GM21447 (cell line): ENCODE results near the gene HOXB6.

ENCODE experiments used
- ATAC-seq: cut with Tn5 transposase; IDR thresholded peaks from one replicate; pipeline ENCODE4 v1.9.1; 2021; ENCODE audit not compliant: unreplicated experiment

The HOXB6 gene

GRCh38 chr17:48636177-48637018 lies 31.6 kb upstream of the HOXB6 start:
- ATAC-seq: no peak

- no peak for ATAC-seq
Measured at GRCh38 chr17:48634493-48635208, 29.9 kb upstream of the HOXB6 start.

DNA sequence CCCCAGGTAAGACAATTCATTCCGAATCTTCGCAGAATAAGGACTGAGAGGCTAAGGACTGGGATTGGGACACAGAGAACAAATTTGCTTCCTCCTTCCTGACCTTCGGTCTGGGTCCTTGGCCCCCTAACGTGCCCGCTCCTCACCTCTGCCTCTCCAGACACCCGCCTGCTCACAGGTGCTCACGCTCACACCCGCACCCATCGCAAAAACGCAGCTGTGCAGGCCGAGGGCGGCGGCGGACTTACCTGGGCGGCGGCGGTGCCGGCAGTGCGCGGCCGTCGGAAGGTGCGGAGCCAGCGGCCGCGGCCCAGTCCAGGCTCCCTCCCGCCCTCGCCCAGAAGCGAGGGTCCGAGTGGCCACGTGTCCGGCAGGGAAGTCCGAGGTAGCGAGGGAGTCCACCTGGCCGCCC lies 28.5 kb upstream of the HOXB6 start:
- no peak for ATAC-seq

GRCh38 chr17:48632579-48633265 lies 27.9 kb upstream of the HOXB6 start:
- ATAC-seq: no peak

DNA sequence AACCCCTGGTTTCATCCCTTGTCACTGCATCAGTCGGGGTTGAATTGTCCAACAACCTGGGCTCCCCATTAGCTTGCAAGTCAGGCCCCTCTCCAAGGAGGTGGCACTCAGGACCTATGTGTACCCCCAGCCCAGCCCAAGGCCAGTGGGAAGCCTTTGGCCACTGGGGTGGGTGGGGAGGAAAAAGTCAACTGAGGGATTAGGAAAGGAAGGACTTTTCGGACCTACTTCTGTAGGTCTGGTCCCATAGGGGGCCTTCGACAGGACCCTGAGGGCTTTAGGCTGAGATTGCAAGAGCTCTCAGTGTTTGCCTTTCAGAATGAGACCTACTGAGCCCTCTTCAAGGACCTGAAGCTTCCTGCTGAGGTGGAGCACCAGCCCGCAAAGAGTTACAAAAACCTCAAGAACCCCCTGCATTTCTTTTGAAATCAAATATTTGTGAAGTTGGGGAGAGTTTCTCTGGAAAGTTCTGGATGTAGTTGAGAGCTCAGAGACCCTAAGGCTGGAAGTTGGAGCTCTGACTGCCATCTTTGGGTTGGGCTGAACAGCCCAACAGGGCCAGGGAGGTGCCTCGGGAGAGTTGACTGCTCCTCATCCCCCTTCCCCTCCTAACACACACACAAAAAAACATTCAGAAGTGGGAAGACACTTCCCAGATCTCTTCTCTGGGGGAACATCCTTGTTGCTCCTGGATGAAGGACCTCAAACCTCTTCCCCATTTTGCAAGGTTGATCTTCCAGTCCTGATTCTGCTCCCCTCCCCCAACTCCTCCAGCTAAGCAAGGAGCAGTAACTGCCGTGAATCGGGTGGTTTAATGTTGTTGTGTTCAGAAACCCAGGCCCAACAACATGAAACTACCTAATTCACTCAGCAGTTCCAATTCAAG lies 27.1 kb upstream of the HOXB6 start:
- ATAC-seq: no peak

DNA sequence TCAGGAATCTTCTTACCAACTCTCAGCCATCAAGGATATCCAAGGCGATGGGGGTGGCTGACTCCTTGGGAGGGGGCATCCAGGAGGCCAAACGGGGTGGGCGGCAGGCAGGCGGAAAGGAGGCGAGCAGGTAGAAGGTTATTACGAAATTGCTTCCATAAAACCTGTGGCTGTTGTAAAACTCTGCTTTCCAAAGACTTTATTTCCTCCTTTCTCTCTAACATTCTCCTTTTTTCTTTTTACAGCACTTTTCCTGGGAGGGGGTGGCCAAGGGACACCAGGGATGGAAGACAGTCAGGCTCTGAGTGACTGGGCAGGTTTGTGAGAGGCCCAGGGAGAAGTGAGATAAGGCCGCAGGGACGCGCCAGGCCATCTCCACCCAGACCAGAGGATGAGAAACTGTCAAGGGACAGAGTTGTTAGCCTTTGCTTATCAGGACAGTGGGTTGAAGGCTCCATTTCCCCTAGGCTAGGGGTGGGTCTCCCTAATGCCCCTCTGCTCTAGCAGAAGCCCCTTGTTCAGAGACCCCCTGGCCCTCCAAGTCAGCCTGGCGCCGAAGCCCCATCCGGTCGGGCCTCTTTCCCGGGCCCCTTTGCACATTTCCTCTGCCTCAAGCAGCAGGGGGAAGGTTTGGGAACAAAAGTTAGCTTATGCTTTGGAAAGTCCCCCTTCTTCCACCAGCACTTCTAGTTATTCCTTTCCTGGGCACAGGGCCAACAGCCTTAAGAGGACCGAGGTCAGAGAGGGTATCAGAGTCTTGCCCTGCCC lies 26.3 kb upstream of the HOXB6 start:
- no peak for ATAC-seq

GRCh38 chr17:48630009-48630924 lies 25.5 kb upstream of the HOXB6 start:
- no peak for ATAC-seq

DNA sequence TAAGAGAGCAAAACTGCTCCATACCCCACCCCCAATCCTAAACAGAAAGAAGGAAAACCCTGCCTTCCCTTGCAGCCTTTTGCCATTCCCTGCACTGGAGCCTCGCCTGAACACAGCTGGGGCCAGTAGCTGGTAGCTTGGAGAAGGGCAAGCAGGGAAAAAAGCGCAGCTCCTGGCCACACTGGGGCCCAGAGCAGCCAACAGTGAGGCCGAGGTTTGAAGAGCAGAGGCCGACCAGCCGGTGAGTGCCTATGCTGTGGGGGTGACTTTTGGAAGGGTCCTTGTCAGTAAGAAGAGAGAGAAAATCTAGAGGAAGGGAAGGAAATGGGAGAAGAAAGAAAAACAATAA lies 24.6 kb upstream of the HOXB6 start:
- ATAC-seq: no peak

- ATAC-seq: no peak
Measured at GRCh38 chr17:48628649-48629410, 24.0 kb upstream of the HOXB6 start.

DNA sequence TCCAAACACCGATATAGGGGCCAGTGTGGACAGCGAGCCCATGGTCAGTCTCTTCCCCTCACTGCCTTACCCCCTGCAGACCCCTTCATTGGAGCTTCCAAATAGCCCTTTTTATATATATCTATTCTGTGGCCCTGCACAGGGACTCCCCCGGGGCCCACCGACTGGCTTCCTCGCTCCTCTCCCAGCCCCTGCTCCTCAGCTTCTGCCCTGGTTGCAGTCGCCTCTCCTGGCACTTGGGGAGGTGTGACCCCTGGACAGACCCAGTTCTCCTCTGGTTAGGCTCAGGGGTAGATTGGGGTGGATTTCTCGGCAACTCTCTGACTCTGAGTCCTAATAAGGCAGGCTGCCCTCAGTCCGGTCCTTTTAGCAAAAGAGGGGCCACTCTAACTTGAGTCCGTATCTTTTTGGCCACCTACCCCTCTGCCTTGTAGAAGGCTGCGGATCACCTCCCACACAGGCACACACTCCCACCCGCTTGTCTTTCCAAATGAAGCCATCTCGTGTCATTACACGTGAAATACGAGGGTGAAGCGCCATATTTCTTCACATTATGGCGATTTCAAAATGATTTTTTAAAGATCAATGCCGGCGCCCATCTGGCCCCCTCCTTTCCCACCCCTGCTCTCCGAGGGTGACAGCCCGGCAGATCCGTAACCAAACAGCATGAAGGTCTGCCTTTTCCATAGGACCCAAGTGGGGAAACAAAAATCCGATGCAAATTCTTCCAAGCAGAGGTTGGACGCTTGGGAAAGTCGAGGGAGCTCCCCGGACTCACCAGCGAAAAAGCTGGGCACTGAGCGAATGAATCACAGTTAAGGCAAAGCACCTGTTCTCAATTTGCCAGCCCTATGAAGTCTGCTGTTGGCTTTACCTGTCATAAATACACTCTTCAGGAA lies 23.1 kb upstream of the HOXB6 start:
- no peak for ATAC-seq

- no peak for ATAC-seq
Measured at GRCh38 chr17:48627118-48627597, 22.4 kb upstream of the HOXB6 start.

DNA sequence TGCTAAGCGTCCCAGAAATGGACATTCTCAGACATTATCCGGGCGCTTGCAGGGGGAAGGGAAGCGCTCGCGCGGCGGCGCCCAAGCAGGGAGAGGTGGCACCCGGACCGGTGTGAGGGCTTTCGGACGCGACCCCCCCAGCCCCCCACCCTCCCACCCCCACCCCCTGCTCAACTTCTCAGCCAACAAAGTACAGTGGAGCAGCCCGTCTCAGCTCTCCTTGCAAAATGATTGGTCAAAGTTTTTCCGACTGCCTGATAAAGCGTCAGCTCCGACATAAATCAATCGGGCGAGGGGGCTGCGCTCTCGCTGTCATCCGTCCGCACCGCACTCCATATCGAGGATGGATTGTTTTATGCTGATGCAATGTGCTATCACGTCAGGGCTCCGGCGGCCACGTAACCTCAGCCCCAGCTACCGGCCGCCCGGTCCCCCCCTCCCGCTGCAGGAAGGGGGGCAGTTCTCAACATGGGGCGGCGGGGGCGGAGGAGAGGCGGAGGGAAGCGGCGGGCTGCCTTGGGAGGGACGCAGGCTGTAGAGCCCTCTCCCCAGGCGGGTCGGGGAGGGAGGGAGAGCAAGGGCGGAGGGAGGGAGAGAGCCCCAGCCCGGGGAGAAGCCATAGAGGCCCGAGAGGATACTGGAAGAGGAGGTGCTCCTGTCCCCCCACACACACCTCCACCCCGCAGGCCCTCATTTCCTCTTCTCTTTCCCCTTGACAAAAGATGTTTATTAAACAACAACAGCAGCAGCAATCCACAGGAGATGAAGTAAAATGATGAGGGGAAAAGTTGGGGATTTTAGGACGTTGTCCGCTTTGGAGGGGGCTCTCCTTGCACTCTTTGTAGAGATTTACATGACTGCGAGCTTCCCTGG lies 21.7 kb upstream of the HOXB6 start, which contains the start of gene HOXB9:
Gene HOXB9 (minus strand): TSS at position 114 of the 873 bp plus-strand sequence. CDS start 89 bp downstream, at position 25.
- ATAC-seq: no peak

GRCh38 chr17:48625495-48626244 lies 20.9 kb upstream of the HOXB6 start:
- ATAC-seq: no peak

DNA sequence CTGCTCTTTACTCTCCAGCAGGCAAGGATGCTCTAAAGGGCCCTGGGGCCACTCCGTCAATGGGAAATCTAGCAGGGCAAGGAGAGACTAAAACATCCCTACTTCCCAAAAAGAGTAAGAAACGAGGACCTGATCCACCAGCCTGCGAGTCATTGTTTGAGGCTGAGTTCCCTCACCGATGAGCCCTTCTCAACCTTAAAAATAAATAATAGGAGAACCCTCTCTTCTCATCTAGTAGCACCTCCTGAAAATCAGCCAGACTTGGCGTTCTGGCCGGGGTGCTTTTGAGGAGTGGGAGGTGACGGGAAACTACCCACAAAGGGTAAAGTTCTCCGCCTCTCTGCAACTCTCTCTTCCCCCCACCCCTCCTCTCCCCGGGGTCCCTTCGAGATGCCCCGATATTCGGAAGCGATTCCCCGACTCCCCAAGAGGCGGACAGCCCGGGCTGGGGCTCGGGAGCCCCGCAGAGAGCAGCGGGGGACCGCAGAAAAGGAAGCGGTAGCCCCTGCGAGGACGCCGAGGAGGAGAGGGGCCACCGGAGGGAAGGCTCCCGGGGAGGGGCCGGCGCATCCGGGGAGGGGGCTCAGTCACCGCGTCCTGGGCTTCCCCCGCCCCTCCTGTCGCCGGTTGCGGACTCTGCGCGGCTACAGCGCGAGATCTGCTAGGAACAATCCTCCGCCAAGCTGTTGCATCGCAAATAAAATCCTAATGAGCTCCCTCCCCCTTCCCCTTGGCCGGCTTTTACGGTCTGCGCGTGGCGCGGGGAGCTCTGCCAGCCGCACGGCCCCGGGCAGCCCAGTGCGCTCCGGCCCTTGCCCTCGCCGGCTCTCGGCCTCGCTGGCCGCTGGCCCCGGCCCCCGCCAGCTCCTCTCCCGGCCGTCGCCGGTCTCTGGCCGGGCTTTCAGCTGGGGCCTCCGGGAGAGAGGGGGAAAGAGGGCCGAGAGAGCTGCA lies 20.0 kb upstream of the HOXB6 start:
- no peak for ATAC-seq
